Transverse colon (tissue), 4 donors: ENCODE data around the gene OR13C8. TPM values are rescaled to one million over a fixed set of nuclear protein-coding genes. Genes with fewer than 3 reads are reported as not detected.
"Not testable (repeated sequence)": the region's sequence is repeated elsewhere in the genome, so short reads cannot be mapped to it uniquely, and the experiment has no call there.

Experiments used
- DNase-seq: peaks from one replicate; pipeline ENCODE4 v3.0.0-alpha.2; 2019
- H3K27ac ChIP-seq, 4 donors: fragments of 200-600 bp; sonication (generic); 2 replicates each; pipeline ENCODE4 v1.5.1; 2016 to 2018; ENCODE audit warnings: inconsistent platforms in 4 of 4
- H3K27me3 ChIP-seq: fragments of 200-600 bp; sonication (generic); 2 replicates; pipeline ENCODE4 v1.5.1; 2017; ENCODE audit warnings: inconsistent platforms
- H3K36me3 ChIP-seq, 4 donors: fragments of 200-600 bp; sonication (generic); 2 replicates each; pipeline ENCODE4 v1.5.1; 2017 to 2019; ENCODE audit warnings: inconsistent platforms in 4 of 4
- H3K4me1 ChIP-seq, 4 donors: fragments of 200-600 bp; sonication (generic); 2 replicates each; pipeline ENCODE4 v1.5.1; 2017 to 2020; ENCODE audit warnings: inconsistent platforms in 4 of 4
- H3K4me3 ChIP-seq, 4 donors: fragments of 200-600 bp; sonication (generic); 1 replicate in 1 of 4; 2 replicates in 3 of 4; pipeline versions ENCODE4 v1.5.1 to v1.6.1; 2017 to 2019; ENCODE audit warnings: inconsistent platforms in 4 of 4
- H3K9me3 ChIP-seq, 2 donors: fragments of 200-600 bp; sonication (generic); 2 replicates each; pipeline ENCODE4 v1.5.1; 2017 to 2019; ENCODE audit warnings: inconsistent platforms in 2 of 2
- EP300 ChIP-seq: sonication (generic); formaldehyde crosslinking; IDR thresholded peaks from one replicate; pipeline ENCODE4 v1.6.1; 2017; ENCODE audit warnings: antibody characterized with exemption, low read depth
- POLR2A ChIP-seq: fragments of 450-650 bp; IDR thresholded peaks from one replicate; pipeline ENCODE4 v1.6.1; 2016; ENCODE audit warnings: antibody characterized with exemption, mild to moderate bottlenecking, moderate library complexity
- POLR2AphosphoS5 ChIP-seq, 3 donors: sonication (generic); formaldehyde crosslinking; IDR thresholded peaks; one replicate each; pipeline ENCODE4 v1.6.1; 2016; ENCODE audit warnings: antibody characterized with exemption in 3 of 3
- WGBS, 2 donors: methylation state at CpG; one replicate each; pipeline ENCODE4 v1.1.5; 2018; ENCODE audit warnings: low coverage in 1 of 2; 5-methylcytosine and 5-hydroxymethylcytosine counted together
- in situ Hi-C, 4 donors: fragments of 200-750 bp; cut with MboI; loops; one replicate each; pipeline versions ENCODE4 v1.15.0 to v1.15.1; 2017; ENCODE audit warnings: low sequenced_read_pairs in 3 of 4, low pct_ligation_motif_present in 1 of 4, low pct_unique_long_range_greater_than_20kb in 1 of 4
- intact Hi-C: fragments of 100-400 bp; cut with DNase I; formaldehyde crosslinking; loops from one replicate; pipeline ENCODE4 v1.15.1; 2023; ENCODE audit warnings: low total_unique reads
- total RNA-seq, 4 donors: library from RNA; depleted of rRNA; stranded (reverse); fragments of >200 nt; gene quantifications; one replicate each; pipeline ENCODE4 v1.1.0, GENCODE V29; 2016
- TF ChIP-seq, protein P1 (sequence below), 5 experiments: fragments of 200-600 bp in 3 of 5; fragments of 450-650 bp in 2 of 5; sonication (generic) in 3 of 5; IDR thresholded peaks; 1 replicate in 2 of 5; 2 replicates in 3 of 5; pipeline ENCODE4 v1.5.1; 2016 to 2017; ENCODE audit warnings: antibody characterized with exemption in 5 of 5, inconsistent platforms in 3 of 5, mild to moderate bottlenecking in 2 of 5, moderate library complexity in 1 of 5

The OR13C8 gene
- total RNA-seq, 4 donors from 2014 or later, result not detected

- Histone ChIP-seq H3K27ac (no peak overlapping the region), H3K27me3 (no peaks in the 10 kb centered on the region), H3K9me3 (no peaks in the 10 kb centered on the region), H3K4me1 (no peaks in the 10 kb centered on the region), H3K4me3 (no peak overlapping the region), H3K36me3 (no peaks in the 10 kb centered on the region)
- in situ Hi-C loops, result no loop called here
- intact Hi-C loops, result no loop called here
- no peak for DNase-seq
- TF ChIP-seq POLR2A (no peak), POLR2AphosphoS5 (IDR thresholded peaks at IDR 0.05) (no peak), EP300 (no peak)
- TF ChIP-seq, protein P1, sequence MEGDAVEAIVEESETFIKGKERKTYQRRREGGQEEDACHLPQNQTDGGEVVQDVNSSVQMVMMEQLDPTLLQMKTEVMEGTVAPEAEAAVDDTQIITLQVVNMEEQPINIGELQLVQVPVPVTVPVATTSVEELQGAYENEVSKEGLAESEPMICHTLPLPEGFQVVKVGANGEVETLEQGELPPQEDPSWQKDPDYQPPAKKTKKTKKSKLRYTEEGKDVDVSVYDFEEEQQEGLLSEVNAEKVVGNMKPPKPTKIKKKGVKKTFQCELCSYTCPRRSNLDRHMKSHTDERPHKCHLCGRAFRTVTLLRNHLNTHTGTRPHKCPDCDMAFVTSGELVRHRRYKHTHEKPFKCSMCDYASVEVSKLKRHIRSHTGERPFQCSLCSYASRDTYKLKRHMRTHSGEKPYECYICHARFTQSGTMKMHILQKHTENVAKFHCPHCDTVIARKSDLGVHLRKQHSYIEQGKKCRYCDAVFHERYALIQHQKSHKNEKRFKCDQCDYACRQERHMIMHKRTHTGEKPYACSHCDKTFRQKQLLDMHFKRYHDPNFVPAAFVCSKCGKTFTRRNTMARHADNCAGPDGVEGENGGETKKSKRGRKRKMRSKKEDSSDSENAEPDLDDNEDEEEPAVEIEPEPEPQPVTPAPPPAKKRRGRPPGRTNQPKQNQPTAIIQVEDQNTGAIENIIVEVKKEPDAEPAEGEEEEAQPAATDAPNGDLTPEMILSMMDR (IDR thresholded peaks at IDR 0.05), result no peak
- 71 to 89% methylated on average over 1 of the region's 1 CpG for WGBS, 2 donors
Observed at GRCh38 chr9:104586496-104587180, 17.7 kb downstream of the OR13C8 start.

GRCh38 chr9:104589626-104590025, 20.7 kb downstream of the OR13C8 start:
- intact Hi-C loops, result loop anchor here (5.0 kb wide), 1 partner anchor 822 kb away; no protein-coding TSS in a partner anchor
- no peak overlapping the region for H3K4me3 ChIP-seq
- 80 to 83% methylated on average over 1 of the region's 1 CpG for WGBS, 2 donors
- no peak overlapping the region for H3K27ac ChIP-seq
- no peaks in the 10 kb centered on the region for H3K4me1 ChIP-seq
- no peaks in the 10 kb centered on the region for H3K36me3 ChIP-seq
- DNase-seq, result no peak
- no peaks in the 10 kb centered on the region for H3K27me3 ChIP-seq
- H3K9me3 ChIP-seq, result no peaks in the 10 kb centered on the region
- no peak for TF ChIP-seq EP300
- no peak for TF ChIP-seq POLR2A
- TF ChIP-seq POLR2AphosphoS5 (IDR thresholded peaks at IDR 0.05), result no peak
- TF ChIP-seq, protein P1 (IDR thresholded peaks at IDR 0.05), result no peak
- in situ Hi-C loops, result no loop called here

DNA sequence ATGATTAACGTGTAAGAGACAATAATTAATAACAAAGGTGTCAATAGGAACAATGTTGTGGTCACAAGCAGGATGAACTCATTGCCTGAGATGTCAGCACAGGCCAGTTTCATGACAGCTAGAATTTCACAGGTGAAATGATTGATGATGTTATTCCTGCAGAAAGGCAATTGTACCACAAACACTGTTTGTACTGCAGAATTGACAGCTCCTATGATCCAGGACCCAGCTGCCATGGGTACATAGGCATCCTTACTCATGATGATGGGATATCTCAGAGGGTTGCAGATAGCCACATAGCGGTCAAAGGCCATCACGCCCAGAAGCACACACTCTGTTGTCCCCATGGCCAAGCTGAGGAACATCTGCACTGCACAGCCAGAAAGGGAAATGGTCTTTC, 29.8 kb downstream of the OR13C8 start:
- intact Hi-C loops, result not testable (repeated sequence)

GRCh38 chr9:104599313-104599712, 30.3 kb downstream of the OR13C8 start, which contains the start of gene OR13C5:
Gene OR13C5 (minus strand): TSS chr9:104599413. CDS start chr9:104599413, 0 bp downstream.
- in situ Hi-C loops, H3K4me1 ChIP-seq, H3K27ac ChIP-seq, H3K27me3 ChIP-seq, H3K36me3 ChIP-seq, DNase-seq, H3K4me3 ChIP-seq, intact Hi-C loops, H3K9me3 ChIP-seq: not testable (repeated sequence)

More for the DNA sequence above, 29.8 kb downstream of the OR13C8 start:
- H3K4me3 ChIP-seq, H3K36me3 ChIP-seq, H3K9me3 ChIP-seq, in situ Hi-C loops, DNase-seq, H3K27ac ChIP-seq, H3K27me3 ChIP-seq, H3K4me1 ChIP-seq: not testable (repeated sequence)
- 67 to 78% methylated on average over 1 to 3 of the region's 3 CpGs for WGBS, 2 donors

DNA sequence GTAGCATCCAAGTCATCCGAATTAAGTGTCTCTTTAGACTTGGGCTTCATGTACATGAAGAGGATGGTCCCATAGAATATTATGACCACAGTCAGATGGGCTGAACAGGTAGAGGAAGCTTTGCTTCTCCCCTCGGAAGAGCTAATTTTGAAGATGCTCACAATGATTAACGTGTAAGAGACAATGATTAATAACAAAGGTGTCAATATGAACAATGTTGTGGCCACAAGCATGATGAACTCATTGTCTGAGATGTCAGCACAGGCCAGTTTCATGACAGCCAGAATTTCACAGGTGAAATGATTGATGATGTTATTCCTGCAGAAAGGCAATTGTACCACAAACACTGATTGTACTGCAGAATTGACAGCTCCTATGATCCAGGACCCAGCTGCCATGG, 35.8 kb downstream of the OR13C8 start:
- Histone ChIP-seq H3K27ac (no peak overlapping the region), H3K36me3 (no peaks in the 10 kb centered on the region), H3K27me3 (no peaks in the 10 kb centered on the region), H3K9me3 (no peaks in the 10 kb centered on the region), H3K4me1 (no peaks in the 10 kb centered on the region), H3K4me3 (no peak overlapping the region)
- DNase-seq, result no peak
- 77 to 87% methylated on average over 3 of the region's 3 CpGs for WGBS, 2 donors
- TF ChIP-seq, protein P1 (IDR thresholded peaks at IDR 0.05), result no peak
- TF ChIP-seq EP300, result no peak
- no peak for TF ChIP-seq POLR2A
- TF ChIP-seq POLR2AphosphoS5 (IDR thresholded peaks at IDR 0.05), result no peak
- intact Hi-C loops (no loop called here), in situ Hi-C loops (no loop called here)

DNA sequence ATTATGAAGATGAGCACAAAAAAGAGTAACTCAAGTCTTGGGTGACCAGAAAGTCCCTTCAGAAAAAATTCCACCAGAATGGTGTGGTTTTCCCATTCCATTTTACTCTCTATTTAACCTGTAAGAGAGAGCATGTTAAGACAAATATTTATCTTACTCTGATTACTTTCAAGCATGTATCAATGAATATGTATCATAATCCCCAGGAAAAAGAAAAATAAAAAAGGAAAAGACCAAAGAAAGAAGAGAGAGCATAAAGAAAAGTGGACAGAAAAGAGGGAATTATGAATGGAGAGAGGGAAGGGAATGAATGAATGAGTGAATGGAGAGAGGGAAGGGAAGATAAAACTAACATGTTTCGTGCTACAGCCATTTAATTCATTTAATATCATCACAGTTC, 36.6 kb downstream of the OR13C8 start, which contains the start of gene OR13C2:
Gene OR13C2, minus strand, starts transcription at position 101 of the 400 bp plus-strand sequence. Its CDS starts 0 bp downstream, at position 101.
- intact Hi-C loops, in situ Hi-C loops: not testable (repeated sequence)
- 18 to 37% methylated on average over 1 of the region's 1 CpG for WGBS, 2 donors

More for the DNA sequence above, 36.6 kb downstream of the OR13C8 start, which contains the start of gene OR13C2:
- DNase-seq, H3K4me3 ChIP-seq, H3K36me3 ChIP-seq, H3K9me3 ChIP-seq, H3K4me1 ChIP-seq, H3K27ac ChIP-seq, H3K27me3 ChIP-seq: not testable (repeated sequence)
